IMR-90 (cell line): ENCODE measurements around the gene GATD1. TPM values are rescaled to one million over a fixed set of nuclear protein-coding genes. Genes with fewer than 3 reads are reported as not detected.

ENCODE experiments used
- ATAC-seq: fragments of 200-7000 bp; cut with Tn5 transposase; 2 replicates; pipeline ENCODE4 v1.9.1; 2020; ENCODE audit warnings: low read depth, mild to moderate bottlenecking, moderate library complexity
- BruUV-seq: library from RNA; stranded (reverse); fragments of 400-500 nt; replicated peaks from 2 replicates; lab custom pipeline; 2021; lab: Mats Ljungman, UMichigan
- CTCF ChIA-PET: fragments of 300-600 bp; formaldehyde crosslinking; extraction: SDS; loops from one replicate; lab custom pipeline; 2021; ENCODE audit warnings: antibody characterized with exemption; lab: Yijun Ruan, JAX
- POLR2A ChIA-PET: fragments of 300-600 bp; sonication (Branson Sonifier 250); formaldehyde crosslinking; loops from one replicate; lab custom pipeline; 2022; ENCODE audit warnings: antibody characterized with exemption; ENCODE audit not compliant: unreplicated experiment; lab: Charles Lee
- DNase-seq: peaks from one replicate; pipeline ENCODE4 v3.0.0; 2013
- H2AFZ ChIP-seq: replicated peaks from 2 replicates; pipeline ENCODE3; 2013; ENCODE audit warnings: low read length, mild to moderate bottlenecking; ENCODE audit not compliant: poor library complexity
- H2AK5ac ChIP-seq: 2 replicates; pipeline ENCODE4 v1.6.1; 2013; ENCODE audit warnings: low read depth, low read length, inconsistent platforms
- H2AK9ac ChIP-seq: replicated peaks from 2 replicates; pipeline ENCODE3; 2013; ENCODE audit warnings: mild to moderate bottlenecking, low read depth, low read length, moderate library complexity; ENCODE audit not compliant: poor library complexity
- H2BK120ac ChIP-seq: 2 replicates; pipeline ENCODE4 v1.6.1; 2013; ENCODE audit warnings: low read depth, low read length, inconsistent platforms
- H2BK15ac ChIP-seq: 3 replicates; pipeline ENCODE4 v1.6.1; 2013; ENCODE audit warnings: low read depth, low read length, inconsistent platforms
- H2BK20ac ChIP-seq: 2 replicates; pipeline ENCODE4 v1.6.1; 2013; ENCODE audit warnings: low read depth, mild to moderate bottlenecking, inconsistent platforms, low read length, moderate library complexity
- H2BK5ac ChIP-seq: 2 replicates; pipeline ENCODE4 v1.6.1; 2013; ENCODE audit warnings: mild to moderate bottlenecking, low read depth, low read length, inconsistent platforms; ENCODE audit not compliant: poor library complexity, severe bottlenecking
- H3K14ac ChIP-seq: replicated peaks from 2 replicates; pipeline ENCODE4 v1.6.1; 2013; ENCODE audit warnings: low read depth, low read length, inconsistent platforms
- H3K18ac ChIP-seq: 2 replicates; pipeline ENCODE4 v1.6.1; 2013; ENCODE audit warnings: low read depth, low read length, control low read depth
- H3K23ac ChIP-seq: 2 replicates; pipeline ENCODE4 v1.6.1; 2013; ENCODE audit warnings: low read depth, low read length, inconsistent platforms
- H3K27ac ChIP-seq: 2 replicates; pipeline ENCODE4 v1.5.1; 2013; ENCODE audit warnings: mild to moderate bottlenecking, control low read depth, low read length; ENCODE audit not compliant: insufficient read depth
- H3K27me3 ChIP-seq: 2 replicates; pipeline ENCODE4 v1.6.1; 2013; ENCODE audit warnings: low read length; ENCODE audit not compliant: control insufficient read depth, insufficient read depth
- H3K36me3 ChIP-seq: 2 replicates; pipeline ENCODE4 v1.6.1; 2013; ENCODE audit warnings: low read length, mixed read lengths; ENCODE audit not compliant: control insufficient read depth, insufficient read depth
- H3K4ac ChIP-seq: 2 replicates; pipeline ENCODE4 v1.6.1; 2013; ENCODE audit warnings: low read depth, low read length, inconsistent platforms
- H3K4me1 ChIP-seq: 2 replicates; pipeline ENCODE4 v1.6.1; 2013; ENCODE audit warnings: low read length, mixed read lengths; ENCODE audit not compliant: control insufficient read depth, insufficient read depth
- H3K4me2 ChIP-seq: 2 replicates; pipeline ENCODE4 v1.6.1; 2013; ENCODE audit warnings: low read depth, mild to moderate bottlenecking, control low read depth, low read length, moderate library complexity
- H3K4me3 ChIP-seq: 2 replicates; pipeline ENCODE4 v1.5.1; 2013; ENCODE audit warnings: low read depth, mild to moderate bottlenecking, control low read depth, low read length, moderate library complexity; ENCODE audit not compliant: insufficient read depth
- H3K56ac ChIP-seq: 2 replicates; pipeline ENCODE4 v1.6.1; 2013; ENCODE audit warnings: low read length, inconsistent platforms; ENCODE audit not compliant: insufficient read depth; ENCODE audit errors: extremely low read depth
- H3K79me1 ChIP-seq, 2 experiments: 2 replicates each; pipeline ENCODE4 v1.6.1; 2013; ENCODE audit warnings: low read length in 2 of 2, inconsistent platforms in 1 of 2, low read depth in 1 of 2
- H3K9ac ChIP-seq: 2 replicates; pipeline ENCODE4 v1.6.1; 2013; ENCODE audit warnings: low read depth, low read length, control low read depth
- H3K9me1 ChIP-seq: 2 replicates; pipeline ENCODE4 v1.6.1; 2013; ENCODE audit warnings: low read length, inconsistent platforms; ENCODE audit not compliant: insufficient read depth
- H3K9me3 ChIP-seq: 2 replicates; pipeline ENCODE4 v1.6.1; 2013; ENCODE audit warnings: low read length; ENCODE audit not compliant: control insufficient read depth, insufficient read depth
- H4K20me1 ChIP-seq: 2 replicates; pipeline ENCODE4 v1.6.1; 2013; ENCODE audit warnings: low read length, inconsistent platforms; ENCODE audit not compliant: insufficient read depth
- H4K5ac ChIP-seq: 2 replicates; pipeline ENCODE4 v1.6.1; 2013; ENCODE audit warnings: mild to moderate bottlenecking, low read depth, low read length, control low read depth
- H4K8ac ChIP-seq, 2 experiments: 2 replicates each; pipeline ENCODE4 v1.6.1; 2013; ENCODE audit warnings: low read depth in 2 of 2, low read length in 2 of 2, control low read depth in 1 of 2, inconsistent platforms in 1 of 2
- H4K91ac ChIP-seq: 2 replicates; pipeline ENCODE4 v1.6.1; 2013; ENCODE audit warnings: low read depth, low read length, inconsistent platforms; ENCODE audit not compliant: insufficient read depth
- BHLHE40 ChIP-seq: fragments of 150-350 bp; IDR thresholded peaks from 2 replicates; pipeline ENCODE4 v1.6.1; 2016; ENCODE audit warnings: mild to moderate bottlenecking, low read depth, low read length
- RCOR1 ChIP-seq: IDR thresholded peaks from 2 replicates; pipeline ENCODE4 v1.6.1; 2012; ENCODE audit warnings: mild to moderate bottlenecking, low read length, improper control_type of control experiment; ENCODE audit not compliant: insufficient replicate concordance
- USF2 ChIP-seq: fragments of 150-350 bp; IDR thresholded peaks from 2 replicates; pipeline ENCODE4 v1.6.1; 2017; ENCODE audit warnings: mild to moderate bottlenecking, antibody characterized with exemption, low read length, low read depth
- WGBS, 2 experiments: methylation state at CpG; one replicate each; pipeline versions ENCODE4 v1.1.5 to v1.1.7; 2013; ENCODE audit warnings: missing lambda C conversion rate in 2 of 2; ENCODE audit not compliant: insufficient read length in 1 of 2; ENCODE audit errors: extremely low coverage in 2 of 2; 5-methylcytosine and 5-hydroxymethylcytosine counted together
- dilution Hi-C: fragments of 300-500 bp; cut with HindIII; formaldehyde crosslinking; loops from one replicate; pipeline ENCODE4 v1.14.3; 2018; ENCODE audit warnings: low sequenced_read_pairs; ENCODE audit not compliant: unreplicated experiment
- in situ Hi-C: fragments of 300-500 bp; cut with MboI; formaldehyde crosslinking; loops from 3 replicates; pipeline ENCODE4 v1.14.3; 2019; ENCODE audit warnings: low sequenced_read_pairs, inconsistent platforms, mixed read lengths
- intact Hi-C: fragments of 100-400 bp; cut with micrococcal nuclease; formaldehyde crosslinking; loops from 2 replicates; pipeline ENCODE4 v1.10.0; 2022
- polyA plus RNA-seq, 3 experiments: library from polyadenylated mRNA; depleted of rRNA; stranded (reverse); fragments of >200 nt; gene quantifications; 2 replicates each; pipeline ENCODE4 v1.2.3, GENCODE V29; 2012; ENCODE audit warnings: low replicate concordance in 1 of 3
- total RNA-seq: library from RNA; depleted of rRNA; stranded (reverse); fragments of >200 nt; gene quantifications from 2 replicates; pipeline ENCODE4 v1.2.3, GENCODE V29; 2012

Gene GATD1
- total and polyA plus RNA-seq, 2 of the 4 experiments (the other 2 are of a cell fraction), result 3.0 to 52.5 TPM

GRCh38 chr11:794766-795633 is 17.7 kb upstream of the GATD1 start:
- POLR2A ChIA-PET, result no interaction called here
- Histone ChIP-seq H3K4me3 (peak overlapping the region; percentile 88), H3K79me1 (peaks cover 0 to 25% of the 10 kb centered on the region in 2 experiments; a peak in 3 of 4 replicates), H3K56ac (no peak overlapping the region), H2BK120ac (no peak overlapping the region), H3K27ac (peak overlapping the region; percentile 96), H3K27me3 (no peaks in the 10 kb centered on the region), H3K14ac (no peak overlapping the region), H2BK15ac (no peak overlapping the region; the same call in 2 of the 3 replicates), H2BK20ac (no peak overlapping the region), H4K5ac (no peak overlapping the region), H4K91ac (no peak overlapping the region), H4K8ac (no peak overlapping the region; a peak in 1 of 4 replicates), H3K9me1 (peaks cover 6% of the 10 kb centered on the region; the same call in 1 of the 2 replicates), H4K20me1 (peaks cover 18% of the 10 kb centered on the region), H3K9me3 (no peaks in the 10 kb centered on the region), H3K36me3 (peaks cover 30% of the 10 kb centered on the region; the same call in 1 of the 2 replicates), H3K4me1 (peaks cover 13% of the 10 kb centered on the region), H2AK5ac (peak overlapping the region; percentile 76; the same call in 1 of the 2 replicates), H3K18ac (no peak overlapping the region; the same call in 1 of the 2 replicates), H3K23ac (no peak overlapping the region), H3K9ac (peak overlapping the region; percentile 42; the same call in 1 of the 2 replicates), H2AFZ (peak overlapping the region; percentile 40), H2AK9ac (peak overlapping the region; percentile 95), H3K4ac (peak overlapping the region; percentile 72), H3K4me2 (peak overlapping the region; percentile 97), H2BK5ac (peak overlapping the region; percentile 44)
- ATAC-seq (no peak), DNase-seq (no peak)
- dilution Hi-C loops, result no loop called here
- CTCF ChIA-PET, result interaction anchor here (0.7 to 2.7 kb wide), 2 partner anchors 9 to 11 kb away, joined by 3 to 10 read pairs; no protein-coding TSS in a partner anchor
- 68% methylated on average over 12 of the region's 38 CpGs; no CpG with 5 or more reads in 1 of the 2 experiments for WGBS, 2 experiments
- TF ChIP-seq BHLHE40 (peak; percentile 92), RCOR1 (no peak), USF2 (peak; percentile 27; the same call in 1 of the 2 replicates)
- intact Hi-C loops, result no loop called here
- no TSS peak for BruUV-seq
- in situ Hi-C loops, result no loop called here
